Measurements from ENCODE around the gene SPRN. TPM values are rescaled to one million over a fixed set of nuclear protein-coding genes. Genes with fewer than 3 reads are reported as not detected.

Gene SPRN
- total and polyA plus RNA-seq, 2 of the 4 experiments (the other 2 are of a cell fraction), result 0.36 to 2.3 TPM

GRCh38 chr10:133384071-133384470, 40.4 kb downstream of the SPRN start:
- intact Hi-C loops (cut with micrococcal nuclease) (no loop called here), in situ Hi-C loops (cut with MboI; ENCODE audit: low sequenced_read_pairs) (no loop called here), dilution Hi-C loops (cut with HindIII; ENCODE audit: low sequenced_read_pairs, unreplicated experiment) (no loop called here)
- no peaks in the 10 kb centered on the region for H3K27me3 ChIP-seq (ENCODE audit: control insufficient read depth, insufficient read depth, low read length)
- H3K9ac ChIP-seq (ENCODE audit: low read depth, low read length), result no peak overlapping the region
- no peak overlapping the region for H2BK120ac ChIP-seq (ENCODE audit: low read depth, low read length)
- no peak overlapping the region for H3K14ac ChIP-seq (replicated peaks; ENCODE audit: low read depth, low read length)
- no TSS peak for BruUV-seq (replicated peaks)
- H3K79me1 ChIP-seq (ENCODE audit: low read depth in 1 of 2, low read length in 2 of 2), result peaks cover 0 to 10% of the 10 kb centered on the region in 2 experiments; a peak in 3 of 4 replicates
- no peak overlapping the region for H3K4me2 ChIP-seq (ENCODE audit: low read depth, low read length)
- no peaks in the 10 kb centered on the region for H3K9me3 ChIP-seq (ENCODE audit: control insufficient read depth, insufficient read depth, low read length)
- no peak overlapping the region for H3K27ac ChIP-seq (ENCODE audit: insufficient read depth, low read length)
- no peak overlapping the region for H3K4me3 ChIP-seq (ENCODE audit: insufficient read depth, low read depth, low read length)
- no peak overlapping the region for H4K8ac ChIP-seq (ENCODE audit: low read depth in 2 of 2, low read length in 2 of 2)
- H3K18ac ChIP-seq (ENCODE audit: low read depth, low read length), result no peak overlapping the region
- WGBS, 2 experiments (ENCODE audit: extremely low coverage in 2 of 2, insufficient read length in 1 of 2), result 86% methylated on average over 10 of the region's 13 CpGs; no CpG with 5 or more reads in 1 of the 2 experiments
- H3K36me3 ChIP-seq (ENCODE audit: control insufficient read depth, insufficient read depth, low read length), result peaks cover 7% of the 10 kb centered on the region
- H4K91ac ChIP-seq (ENCODE audit: insufficient read depth, low read depth, low read length), result no peak overlapping the region
- no peak overlapping the region for H2BK15ac ChIP-seq (ENCODE audit: low read depth, low read length)
- ChIA-PET POLR2A (ENCODE audit: unreplicated experiment) (no interaction called here), CTCF (interaction anchor here (0.6 kb wide), 1 partner anchor 22 kb away, joined by 4 read pairs; no protein-coding TSS in a partner anchor)
- no peak overlapping the region for H2AK9ac ChIP-seq (replicated peaks; ENCODE audit: low read depth, low read length, poor library complexity)
- peaks cover 8% of the 10 kb centered on the region; the same call in 1 of the 2 replicates for H3K9me1 ChIP-seq (ENCODE audit: insufficient read depth, low read length)
- no peak overlapping the region for H3K56ac ChIP-seq (ENCODE audit: extremely low read depth, insufficient read depth, low read length)
- peaks cover 3% of the 10 kb centered on the region; the same call in 1 of the 2 replicates for H3K4me1 ChIP-seq (ENCODE audit: control insufficient read depth, insufficient read depth, low read length)
- no peak for ATAC-seq (ENCODE audit: low read depth)
- H2AK5ac ChIP-seq (ENCODE audit: low read depth, low read length), result no peak overlapping the region
- no peak overlapping the region for H3K23ac ChIP-seq (ENCODE audit: low read depth, low read length)
- H4K5ac ChIP-seq (ENCODE audit: low read depth, low read length), result no peak overlapping the region
- H2BK5ac ChIP-seq (ENCODE audit: low read depth, low read length, poor library complexity, severe bottlenecking), result no peak overlapping the region
- no peak overlapping the region for H3K4ac ChIP-seq (ENCODE audit: low read depth, low read length)
- TF ChIP-seq USF2 (IDR thresholded peaks at IDR 0.05; ENCODE audit: low read depth, low read length) (no peak), CTCF (conservative IDR thresholded peaks at IDR 0.05; ENCODE audit: low read depth, low read length) (no peak), MXI1 (IDR thresholded peaks at IDR 0.05; ENCODE audit: borderline replicate concordance, low read depth, low read length) (no peak), MAFK (IDR thresholded peaks at IDR 0.05; ENCODE audit: low read depth, low read length) (no peak), RCOR1 (IDR thresholded peaks at IDR 0.05; ENCODE audit: insufficient replicate concordance, low read length) (no peak), RAD21 (IDR thresholded peaks at IDR 0.05; ENCODE audit: low read length) (no peak), CHD1 (IDR thresholded peaks at IDR 0.05; ENCODE audit: low read depth, low read length) (no peak), BHLHE40 (IDR thresholded peaks at IDR 0.05; ENCODE audit: low read depth, low read length) (no peak), RFX5 (IDR thresholded peaks at IDR 0.05; ENCODE audit: low read depth, low read length) (no peak), MAZ (IDR thresholded peaks at IDR 0.05; ENCODE audit: borderline replicate concordance, low read depth, low read length) (no peak), POLR2A (IDR thresholded peaks at IDR 0.05; ENCODE audit: low read depth, low read length) (no peak), FOS (IDR thresholded peaks at IDR 0.05; ENCODE audit: low read depth, low read length) (no peak), SMC3 (IDR thresholded peaks at IDR 0.05; ENCODE audit: low read depth, low read length) (no peak), ELK1 (IDR thresholded peaks at IDR 0.05; ENCODE audit: borderline replicate concordance, low read depth, low read length) (no peak), NFE2L2 (IDR thresholded peaks at IDR 0.05; ENCODE audit: low read depth, low read length) (no peak), CEBPB (IDR thresholded peaks at IDR 0.05; ENCODE audit: low read depth, low read length) (no peak)
- H2AFZ ChIP-seq (replicated peaks; ENCODE audit: low read length, poor library complexity), result no peak overlapping the region
- H2BK20ac ChIP-seq (ENCODE audit: low read depth, low read length), result no peak overlapping the region
- H4K20me1 ChIP-seq (ENCODE audit: insufficient read depth, low read length), result no peaks in the 10 kb centered on the region
- DNase-seq, result no peak

Data from IMR-90 (cell line).